ENCODE data around the gene SYNE3.

DNA sequence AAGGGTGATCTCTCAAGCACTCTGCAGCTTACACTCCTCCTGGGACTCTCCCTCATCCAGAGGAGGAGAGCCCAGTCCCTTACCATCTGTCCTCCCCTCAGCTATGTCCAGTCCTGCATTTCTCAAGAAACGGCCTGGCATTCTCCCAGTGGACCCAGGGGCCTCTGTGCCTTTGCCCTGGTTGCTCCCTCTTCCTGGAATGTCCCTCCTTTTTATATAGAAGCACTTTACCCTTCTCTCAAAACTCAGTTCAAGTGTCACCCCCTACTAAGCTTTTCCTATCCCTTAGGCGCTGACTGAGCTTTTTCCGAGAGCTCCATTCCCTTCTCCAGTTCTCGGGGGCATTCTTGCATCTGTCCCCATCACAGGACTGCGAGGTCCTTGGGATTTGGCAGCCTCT lies 9.5 kb upstream of the SYNE3 start:
- TF ChIP-seq, protein P1, sequence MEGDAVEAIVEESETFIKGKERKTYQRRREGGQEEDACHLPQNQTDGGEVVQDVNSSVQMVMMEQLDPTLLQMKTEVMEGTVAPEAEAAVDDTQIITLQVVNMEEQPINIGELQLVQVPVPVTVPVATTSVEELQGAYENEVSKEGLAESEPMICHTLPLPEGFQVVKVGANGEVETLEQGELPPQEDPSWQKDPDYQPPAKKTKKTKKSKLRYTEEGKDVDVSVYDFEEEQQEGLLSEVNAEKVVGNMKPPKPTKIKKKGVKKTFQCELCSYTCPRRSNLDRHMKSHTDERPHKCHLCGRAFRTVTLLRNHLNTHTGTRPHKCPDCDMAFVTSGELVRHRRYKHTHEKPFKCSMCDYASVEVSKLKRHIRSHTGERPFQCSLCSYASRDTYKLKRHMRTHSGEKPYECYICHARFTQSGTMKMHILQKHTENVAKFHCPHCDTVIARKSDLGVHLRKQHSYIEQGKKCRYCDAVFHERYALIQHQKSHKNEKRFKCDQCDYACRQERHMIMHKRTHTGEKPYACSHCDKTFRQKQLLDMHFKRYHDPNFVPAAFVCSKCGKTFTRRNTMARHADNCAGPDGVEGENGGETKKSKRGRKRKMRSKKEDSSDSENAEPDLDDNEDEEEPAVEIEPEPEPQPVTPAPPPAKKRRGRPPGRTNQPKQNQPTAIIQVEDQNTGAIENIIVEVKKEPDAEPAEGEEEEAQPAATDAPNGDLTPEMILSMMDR (conservative IDR thresholded peaks at IDR 0.05) = no peak
- no peak for TF ChIP-seq EZH2 (IDR thresholded peaks at IDR 0.05; ENCODE audit: low read depth)
